Measurements from ENCODE around the gene CYB561. TPM values are rescaled to one million over a fixed set of nuclear protein-coding genes. Genes with fewer than 3 reads are reported as not detected.
A peak's percentile ranks its signal among the peaks of the same experiment; 100 is the strongest.

CYB561 gene
- total RNA-seq, 1 donor from 2014 or later, result 16.0 TPM

DNA sequence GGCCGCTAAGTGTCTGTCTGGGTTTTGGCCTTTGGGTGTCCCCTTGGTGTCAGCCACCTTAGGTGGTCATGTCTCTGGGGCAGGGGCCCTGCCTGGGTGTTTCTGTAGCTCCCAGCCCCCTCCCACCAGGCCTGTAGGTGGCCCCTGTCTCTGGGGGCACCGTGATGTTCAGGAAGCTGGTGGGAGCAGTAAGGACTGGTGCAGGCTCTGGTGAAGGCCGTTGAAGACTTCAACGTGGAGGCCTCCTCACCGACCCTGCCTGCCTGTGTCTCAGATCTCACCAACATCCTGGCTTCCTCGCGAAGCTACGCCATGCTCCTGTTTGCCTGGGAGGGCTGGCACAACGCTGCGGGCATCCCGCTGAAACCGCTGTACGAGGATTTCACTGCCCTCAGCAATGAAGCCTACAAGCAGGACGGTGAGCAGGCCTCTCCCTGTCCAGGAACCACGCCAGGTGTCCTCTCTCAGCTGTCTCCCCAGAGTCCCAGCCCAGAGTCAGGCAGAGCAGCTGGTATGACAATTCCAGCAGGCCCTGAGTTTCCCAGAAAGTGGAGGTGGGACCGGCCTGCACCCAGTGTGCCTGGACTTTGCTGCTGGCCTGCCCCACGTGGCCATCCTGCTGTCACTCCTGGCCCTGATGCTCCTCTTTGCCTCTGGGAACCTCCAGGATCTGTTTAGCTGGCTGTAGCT is 33.5 kb upstream of the CYB561 start:
- TF ChIP-seq, protein P1, sequence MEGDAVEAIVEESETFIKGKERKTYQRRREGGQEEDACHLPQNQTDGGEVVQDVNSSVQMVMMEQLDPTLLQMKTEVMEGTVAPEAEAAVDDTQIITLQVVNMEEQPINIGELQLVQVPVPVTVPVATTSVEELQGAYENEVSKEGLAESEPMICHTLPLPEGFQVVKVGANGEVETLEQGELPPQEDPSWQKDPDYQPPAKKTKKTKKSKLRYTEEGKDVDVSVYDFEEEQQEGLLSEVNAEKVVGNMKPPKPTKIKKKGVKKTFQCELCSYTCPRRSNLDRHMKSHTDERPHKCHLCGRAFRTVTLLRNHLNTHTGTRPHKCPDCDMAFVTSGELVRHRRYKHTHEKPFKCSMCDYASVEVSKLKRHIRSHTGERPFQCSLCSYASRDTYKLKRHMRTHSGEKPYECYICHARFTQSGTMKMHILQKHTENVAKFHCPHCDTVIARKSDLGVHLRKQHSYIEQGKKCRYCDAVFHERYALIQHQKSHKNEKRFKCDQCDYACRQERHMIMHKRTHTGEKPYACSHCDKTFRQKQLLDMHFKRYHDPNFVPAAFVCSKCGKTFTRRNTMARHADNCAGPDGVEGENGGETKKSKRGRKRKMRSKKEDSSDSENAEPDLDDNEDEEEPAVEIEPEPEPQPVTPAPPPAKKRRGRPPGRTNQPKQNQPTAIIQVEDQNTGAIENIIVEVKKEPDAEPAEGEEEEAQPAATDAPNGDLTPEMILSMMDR (conservative IDR thresholded peaks at IDR 0.05; ENCODE audit: low read depth, low read length), result no peak
- DNase-seq (ENCODE audit: low read depth), result no peak
- no peak overlapping the region for H3K4me3 ChIP-seq (ENCODE audit: low read depth, low read length)

DNA sequence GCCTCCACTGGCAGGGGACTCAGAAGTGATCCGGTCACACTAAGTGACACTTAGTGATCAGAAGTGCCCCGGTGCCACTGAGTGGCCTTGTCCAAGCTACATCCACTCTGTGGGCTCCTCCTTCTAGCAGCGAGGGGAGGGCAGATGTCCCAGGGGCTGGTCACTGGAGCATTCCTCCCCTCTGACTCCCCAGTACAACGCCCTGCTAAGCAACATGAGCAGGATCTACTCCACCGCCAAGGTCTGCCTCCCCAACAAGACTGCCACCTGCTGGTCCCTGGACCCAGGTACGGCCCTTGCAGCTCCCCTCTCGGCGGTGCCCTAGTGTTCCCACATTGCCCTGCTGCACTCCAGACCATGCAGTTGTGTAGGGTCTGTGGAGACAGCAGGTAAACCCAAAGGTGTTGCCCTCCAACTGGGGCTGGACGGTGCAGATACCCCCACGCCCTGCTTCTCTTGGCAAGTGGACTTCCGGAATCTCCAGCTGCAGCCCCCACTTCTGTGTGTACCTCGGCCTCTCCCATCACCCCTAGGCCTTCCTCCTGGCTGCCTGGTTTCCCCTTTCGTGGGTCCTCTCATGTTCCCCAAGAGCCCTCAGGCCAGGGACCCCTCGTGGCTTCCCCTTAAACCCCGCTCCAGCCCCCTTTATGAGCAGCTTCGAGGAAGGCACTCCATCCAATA is 32.8 kb upstream of the CYB561 start:
- H3K4me3 ChIP-seq (ENCODE audit: low read depth, low read length), result no peak overlapping the region
- TF ChIP-seq, protein P1 (conservative IDR thresholded peaks at IDR 0.05; ENCODE audit: low read depth, low read length), result peak; percentile 94
- peak; percentile 43 for DNase-seq (ENCODE audit: low read depth)

GRCh38 chr17:63477480-63478440 is 31.7 kb upstream of the CYB561 start:
- TF ChIP-seq, protein P1 (conservative IDR thresholded peaks at IDR 0.05; ENCODE audit: low read depth, low read length), result no peak
- no peak for DNase-seq (ENCODE audit: low read depth)

DNA sequence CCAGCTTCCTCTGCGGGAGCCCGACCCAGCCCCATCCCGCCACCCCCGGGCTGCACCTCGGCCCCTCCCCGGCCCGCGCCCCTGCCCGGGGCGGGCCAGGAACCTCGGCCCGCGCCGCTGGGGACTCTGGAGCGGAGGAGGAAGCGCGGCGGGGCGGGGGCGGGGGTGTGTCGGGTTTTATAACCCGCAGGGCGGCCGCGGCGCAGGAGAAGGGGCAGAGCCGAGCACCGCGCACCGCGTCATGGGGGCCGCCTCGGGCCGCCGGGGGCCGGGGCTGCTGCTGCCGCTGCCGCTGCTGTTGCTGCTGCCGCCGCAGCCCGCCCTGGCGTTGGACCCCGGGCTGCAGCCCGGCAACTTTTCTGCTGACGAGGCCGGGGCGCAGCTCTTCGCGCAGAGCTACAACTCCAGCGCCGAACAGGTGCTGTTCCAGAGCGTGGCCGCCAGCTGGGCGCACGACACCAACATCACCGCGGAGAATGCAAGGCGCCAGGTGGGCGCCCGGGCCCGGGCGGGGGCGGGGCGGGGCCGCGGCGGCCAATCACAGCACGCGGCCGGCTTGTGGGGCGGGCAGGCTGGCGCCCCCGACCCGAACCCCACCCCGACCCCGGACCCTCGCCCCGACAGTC is 30.9 kb upstream of the CYB561 start, which contains the start of gene ACE:
TSS of gene ACE (plus strand) at position 208 of the 626 bp plus-strand sequence. CDS start at position 242, 34 bp downstream.
- peak within 1 kb of the TSS; percentile 42 for H3K4me3 ChIP-seq (ENCODE audit: low read depth, low read length)
- TF ChIP-seq, protein P1 (conservative IDR thresholded peaks at IDR 0.05; ENCODE audit: low read depth, low read length), result no peak
- DNase-seq (ENCODE audit: low read depth), result no peak

More at GRCh38 chr17:63477480-63478440, 31.7 kb upstream of the CYB561 start:
- H3K4me3 ChIP-seq (ENCODE audit: low read depth, low read length), result peak overlapping the region; percentile 25

GRCh38 chr17:63476459-63476853 is 30.4 kb upstream of the CYB561 start:
- TF ChIP-seq, protein P1 (conservative IDR thresholded peaks at IDR 0.05; ENCODE audit: low read depth, low read length), result no peak
- no peak for DNase-seq (ENCODE audit: low read depth)
- H3K4me3 ChIP-seq (ENCODE audit: low read depth, low read length), result peak overlapping the region; percentile 42
